ENCODE data around the gene PRKCA. TPM values are rescaled to one million over a fixed set of nuclear protein-coding genes. Genes with fewer than 3 reads are reported as not detected.
A peak's percentile ranks its signal among the peaks of the same experiment; 100 is the strongest.

PRKCA gene
- total and polyA plus RNA-seq, 12 donors, result 1.6 to 27.6 (median 10.5) TPM

DNA sequence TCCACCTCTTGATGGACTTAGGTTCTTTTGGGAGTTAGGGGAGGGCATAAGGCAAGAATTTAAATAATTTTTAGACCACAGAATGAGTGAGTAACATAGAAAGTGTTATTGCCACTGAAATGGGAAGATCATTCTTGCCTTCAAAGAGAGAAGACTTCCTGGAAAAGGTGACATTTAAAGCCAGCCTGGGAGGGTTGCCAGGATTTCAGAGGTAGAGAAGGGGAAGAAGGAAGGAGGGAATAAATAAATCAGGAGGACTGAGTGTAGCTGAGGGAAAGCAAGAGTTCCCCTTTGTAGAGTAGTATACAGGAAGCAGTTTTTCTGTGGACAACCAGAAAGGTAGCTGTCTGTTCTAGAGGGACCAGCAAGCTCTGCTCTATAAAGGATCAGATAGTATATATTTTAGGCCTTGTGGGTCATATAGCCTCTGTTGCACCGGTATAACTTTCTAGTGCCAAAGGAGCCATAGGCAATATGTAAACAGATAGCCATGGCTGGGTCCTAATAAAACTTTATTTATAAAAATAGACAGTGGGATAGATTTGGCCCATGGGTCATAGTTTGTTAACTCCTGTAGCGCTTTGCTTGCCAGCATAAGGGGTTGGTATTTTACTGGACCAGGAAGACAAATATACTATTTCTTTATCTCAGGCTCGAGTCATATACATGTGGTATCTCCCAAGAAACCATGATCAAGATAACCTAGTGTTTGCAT is 385.3 kb downstream of the PRKCA start:
- intact Hi-C loops (cut with DNase I), result no loop called here
- TF ChIP-seq, protein P1, sequence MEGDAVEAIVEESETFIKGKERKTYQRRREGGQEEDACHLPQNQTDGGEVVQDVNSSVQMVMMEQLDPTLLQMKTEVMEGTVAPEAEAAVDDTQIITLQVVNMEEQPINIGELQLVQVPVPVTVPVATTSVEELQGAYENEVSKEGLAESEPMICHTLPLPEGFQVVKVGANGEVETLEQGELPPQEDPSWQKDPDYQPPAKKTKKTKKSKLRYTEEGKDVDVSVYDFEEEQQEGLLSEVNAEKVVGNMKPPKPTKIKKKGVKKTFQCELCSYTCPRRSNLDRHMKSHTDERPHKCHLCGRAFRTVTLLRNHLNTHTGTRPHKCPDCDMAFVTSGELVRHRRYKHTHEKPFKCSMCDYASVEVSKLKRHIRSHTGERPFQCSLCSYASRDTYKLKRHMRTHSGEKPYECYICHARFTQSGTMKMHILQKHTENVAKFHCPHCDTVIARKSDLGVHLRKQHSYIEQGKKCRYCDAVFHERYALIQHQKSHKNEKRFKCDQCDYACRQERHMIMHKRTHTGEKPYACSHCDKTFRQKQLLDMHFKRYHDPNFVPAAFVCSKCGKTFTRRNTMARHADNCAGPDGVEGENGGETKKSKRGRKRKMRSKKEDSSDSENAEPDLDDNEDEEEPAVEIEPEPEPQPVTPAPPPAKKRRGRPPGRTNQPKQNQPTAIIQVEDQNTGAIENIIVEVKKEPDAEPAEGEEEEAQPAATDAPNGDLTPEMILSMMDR (IDR thresholded peaks at IDR 0.05), result no peak
- no peak overlapping the region for H3K27ac ChIP-seq
- H3K27me3 ChIP-seq, result no peaks in the 10 kb centered on the region
- H3K9me3 ChIP-seq, result no peaks in the 10 kb centered on the region
- DNase-seq (no peak), ATAC-seq (no peak)
- H3K4me3 ChIP-seq, result no peak overlapping the region
- 75 to 93% methylated on average over 3 of the region's 3 CpGs for WGBS, 2 donors
- H3K36me3 ChIP-seq, result peaks cover 0 to 23% (median 0%) of the 10 kb centered on the region in 9 donors
- peaks cover 0 to 30% (median 11%) of the 10 kb centered on the region in 9 donors for H3K4me1 ChIP-seq

DNA sequence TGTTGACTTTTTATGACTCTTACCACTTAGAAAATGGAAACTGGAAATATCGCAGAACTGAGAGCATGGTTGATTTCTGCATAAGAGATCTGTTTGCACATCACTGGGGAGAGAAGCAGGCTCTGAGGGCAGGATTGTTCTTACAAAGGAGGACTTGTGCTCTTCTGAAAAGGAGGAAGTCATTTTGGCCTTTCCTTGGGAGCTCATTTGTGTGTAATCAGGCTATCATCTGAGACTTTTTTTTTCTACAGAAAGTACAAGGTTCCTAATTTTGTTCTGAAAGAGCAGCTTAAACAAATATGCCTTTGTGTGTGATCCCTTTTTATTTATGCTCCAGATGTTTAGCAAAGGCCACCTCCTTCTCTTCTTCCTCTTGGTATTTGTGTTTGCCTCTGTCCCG is 386.8 kb downstream of the PRKCA start:
- H3K4me3 ChIP-seq, result no peak overlapping the region
- H3K27ac ChIP-seq, result peak overlapping the region in 5 of 10 donors; percentile 16 to 58 (median 39)
- 33 to 71% methylated on average over 2 of the region's 2 CpGs for WGBS, 2 donors
- intact Hi-C loops (cut with DNase I), result no loop called here
- peaks cover 0 to 23% (median 0%) of the 10 kb centered on the region in 9 donors for H3K36me3 ChIP-seq
- DNase-seq (no peak), ATAC-seq (peak in 4 of 8 donors; percentile 16 to 71 (median 44))
- H3K9me3 ChIP-seq, result no peaks in the 10 kb centered on the region
- peaks cover 0 to 29% (median 11%) of the 10 kb centered on the region in 9 donors for H3K4me1 ChIP-seq
- H3K27me3 ChIP-seq, result no peaks in the 10 kb centered on the region
- TF ChIP-seq, protein P1 (IDR thresholded peaks at IDR 0.05), result no peak

DNA sequence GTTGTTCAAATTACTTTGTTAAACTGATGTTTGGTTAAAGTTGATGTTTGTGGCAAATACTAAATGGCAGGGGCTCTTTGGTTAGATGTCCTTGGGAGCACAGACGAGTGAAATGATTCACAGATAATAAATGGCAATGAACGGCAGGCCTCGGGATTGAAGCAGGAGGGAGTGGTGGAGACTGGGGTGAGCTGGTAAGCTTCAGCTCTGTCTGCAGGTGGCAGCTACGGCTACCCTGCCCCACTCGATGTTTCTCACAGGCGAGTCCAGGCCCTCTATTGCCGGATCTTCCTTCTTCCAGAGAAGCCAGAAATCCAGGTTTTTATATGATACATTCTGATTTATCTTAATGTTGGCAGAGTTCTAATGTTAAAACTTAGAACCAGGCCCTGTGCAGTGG is 387.8 kb downstream of the PRKCA start:
- H3K27me3 ChIP-seq, result no peaks in the 10 kb centered on the region
- H3K9me3 ChIP-seq, result no peaks in the 10 kb centered on the region
- peaks cover 0 to 23% (median 0%) of the 10 kb centered on the region in 9 donors for H3K36me3 ChIP-seq
- H3K4me1 ChIP-seq, result peaks cover 0 to 19% (median 7%) of the 10 kb centered on the region in 9 donors
- ATAC-seq (no peak), DNase-seq (no peak)
- no peak overlapping the region for H3K4me3 ChIP-seq
- intact Hi-C loops (cut with DNase I), result no loop called here
- peak overlapping the region in 2 of 10 donors; percentile 32 to 58 for H3K27ac ChIP-seq
- 87 to 90% methylated on average over 7 of the region's 7 CpGs for WGBS, 2 donors
- TF ChIP-seq, protein P1 (IDR thresholded peaks at IDR 0.05), result no peak

DNA sequence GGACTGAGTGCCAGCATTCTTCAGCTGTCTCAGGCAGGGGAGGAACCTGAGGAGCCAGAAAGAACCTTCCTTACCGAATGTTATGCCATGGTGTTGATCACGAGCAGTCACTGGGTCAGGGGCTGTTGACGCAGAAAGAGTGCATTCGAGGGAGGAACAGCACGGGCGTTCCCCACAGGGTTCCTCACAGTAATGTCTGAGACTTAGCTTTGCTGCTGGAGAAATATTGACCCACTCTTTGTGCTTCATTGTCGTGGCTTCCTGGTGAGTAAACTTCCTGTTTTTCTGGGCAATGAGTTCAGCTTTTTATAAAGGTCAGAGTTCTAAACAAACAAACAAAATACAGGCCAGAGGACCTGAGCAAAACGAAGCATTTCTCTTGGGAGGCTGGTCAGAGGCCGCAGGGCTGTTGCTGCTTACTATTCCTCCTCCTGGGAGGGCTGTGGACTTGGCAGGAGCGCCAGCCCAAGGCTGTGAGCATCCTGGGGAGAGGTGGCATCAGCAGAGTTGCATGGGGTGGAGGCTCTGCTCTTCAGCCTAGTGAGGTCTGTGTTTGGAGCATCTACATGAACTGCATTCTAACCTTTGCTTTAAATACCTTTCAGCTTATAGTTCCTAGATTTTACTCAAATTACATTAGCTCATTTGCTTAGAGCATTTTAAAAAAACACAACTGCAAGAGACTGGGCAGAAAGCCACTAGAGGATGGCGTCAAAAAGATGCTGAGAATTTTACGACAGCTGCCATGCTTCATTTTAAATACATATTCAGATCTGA is 389.4 kb downstream of the PRKCA start:
- DNase-seq, result no peak
- Histone ChIP-seq H3K27ac (peak overlapping the region in 3 of 10 donors; percentile 34 to 54 (median 54)), H3K4me1 (peaks cover 0 to 15% (median 5%) of the 10 kb centered on the region in 9 donors), H3K9me3 (no peaks in the 10 kb centered on the region), H3K36me3 (peaks cover 0 to 26% (median 0%) of the 10 kb centered on the region in 9 donors), H3K4me3 (no peak overlapping the region), H3K27me3 (no peaks in the 10 kb centered on the region)
- TF ChIP-seq, protein P1 (IDR thresholded peaks at IDR 0.05), result no peak
- 48 to 60% methylated on average over 12 of the region's 12 CpGs for WGBS, 2 donors
- intact Hi-C loops (cut with DNase I), result no loop called here
- peak in 7 of 8 donors; percentile 50 to 88 (median 70) for ATAC-seq

All from heart right ventricle (tissue), 16 donors.